Upper lobe of left lung (tissue), 6 donors: ENCODE data around the gene PRR33. TPM values are rescaled to one million over a fixed set of nuclear protein-coding genes. Genes with fewer than 3 reads are reported as not detected.
"Not testable (repeated sequence)": the region's sequence is repeated elsewhere in the genome, so short reads cannot be mapped to it uniquely, and the experiment has no call there.

Experiments
- ATAC-seq, 2 donors: fragments of 200-7000 bp; cut with Tn5 transposase; one replicate each; pipeline ENCODE4 v1.9.1; 2022; ENCODE audit warnings: mild to moderate bottlenecking in 2 of 2, moderate library complexity in 2 of 2; ENCODE audit not compliant: low FRiP score in 2 of 2
- DNase-seq, 2 donors: peaks; one replicate each; pipeline ENCODE4 v3.0.0-alpha.2; 2019 to 2020
- H3K27ac ChIP-seq, 4 donors: fragments of 200-600 bp; sonication (generic); one replicate each; pipeline ENCODE4 v1.5.1; 2016 to 2019
- H3K27me3 ChIP-seq, 4 donors: fragments of 200-600 bp; sonication (generic); one replicate each; pipeline ENCODE4 v1.5.1; 2017 to 2019
- H3K36me3 ChIP-seq, 4 donors: fragments of 200-600 bp; sonication (generic); one replicate each; pipeline ENCODE4 v1.5.1; 2016 to 2019
- H3K4me1 ChIP-seq, 4 donors: fragments of 200-600 bp; sonication (generic); one replicate each; pipeline ENCODE4 v1.5.1; 2018 to 2019
- H3K4me3 ChIP-seq, 4 donors: fragments of 200-600 bp; sonication (generic); one replicate each; pipeline ENCODE4 v1.5.1; 2017 to 2019; ENCODE audit warnings: mild to moderate bottlenecking in 2 of 4, moderate library complexity in 1 of 4
- H3K9me3 ChIP-seq, 4 donors: fragments of 200-600 bp; sonication (generic); one replicate each; pipeline ENCODE4 v1.5.1; 2018 to 2019
- EP300 ChIP-seq, 4 donors: sonication (generic); formaldehyde crosslinking; IDR thresholded peaks; one replicate each; pipeline ENCODE4 v1.5.1; 2017; ENCODE audit warnings: antibody characterized with exemption in 4 of 4, control low read depth in 2 of 4
- POLR2A ChIP-seq, 4 donors: fragments of 450-650 bp; IDR thresholded peaks; one replicate each; pipeline ENCODE4 v1.5.1; 2016 to 2017; ENCODE audit warnings: antibody characterized with exemption in 4 of 4, mild to moderate bottlenecking in 2 of 4
- POLR2AphosphoS5 ChIP-seq, 2 donors: sonication (generic); formaldehyde crosslinking; IDR thresholded peaks; one replicate each; pipeline ENCODE4 v1.5.1; 2017; ENCODE audit warnings: antibody characterized with exemption in 2 of 2
- WGBS, 2 donors: methylation state at CpG; one replicate each; pipeline ENCODE4 v1.1.5; 2017 to 2018; 5-methylcytosine and 5-hydroxymethylcytosine counted together
- total RNA-seq, 6 donors: library from RNA; depleted of rRNA in 4 of 6; stranded (reverse); fragments of >200 nt in 4 of 6; gene quantifications; one replicate each; pipeline versions ENCODE4 v1.1.0 to v1.2.1, GENCODE V29; 2016 to 2021
- TF ChIP-seq, protein P1 (sequence below), 6 experiments: fragments of 450-650 bp in 4 of 6; fragments of 200-600 bp in 2 of 6; sonication (generic) in 2 of 6; IDR thresholded peaks; one replicate each; pipeline ENCODE4 v1.5.1; 2016 to 2019; ENCODE audit warnings: antibody characterized with exemption in 6 of 6
- donor health status: DM: no; HTN: no; CAD: no; lungs with moderate emphysema.
- donor health status: DM: no; HTN: yes; CAD: no; lungs with severe emphysema.

The PRR33 gene
- total RNA-seq, 6 donors from 2014 or later, result not detected

DNA sequence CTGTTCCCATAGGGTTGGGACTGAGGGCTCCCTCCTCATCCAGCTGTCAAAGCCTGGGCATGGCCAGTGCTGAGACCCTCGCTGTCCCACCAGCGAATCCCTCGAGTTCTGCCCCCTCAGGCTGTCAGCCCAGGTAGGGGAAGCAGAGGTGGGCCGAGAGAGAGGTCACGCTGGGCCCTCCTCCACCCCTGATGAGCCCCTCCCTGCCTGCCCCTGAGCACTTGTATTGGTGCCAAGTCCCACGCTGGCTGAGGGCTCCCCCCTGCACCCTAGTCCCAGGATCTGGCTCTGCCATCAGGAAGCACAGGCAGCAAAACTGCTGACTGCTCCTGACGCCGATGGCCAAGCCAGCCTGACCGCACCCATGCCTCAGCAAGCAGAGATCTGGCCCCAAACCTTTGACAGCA lies 3.3 kb downstream of the PRR33 start:
- no peak overlapping the region for H3K4me3 ChIP-seq
- no peak for DNase-seq
- H3K27ac ChIP-seq, result no peak overlapping the region
- no peak for ATAC-seq
- TF ChIP-seq POLR2A (IDR thresholded peaks at IDR 0.05) (no peak), EP300 (IDR thresholded peaks at IDR 0.05) (no peak), POLR2AphosphoS5 (IDR thresholded peaks at IDR 0.05) (no peak)
- TF ChIP-seq, protein P1, sequence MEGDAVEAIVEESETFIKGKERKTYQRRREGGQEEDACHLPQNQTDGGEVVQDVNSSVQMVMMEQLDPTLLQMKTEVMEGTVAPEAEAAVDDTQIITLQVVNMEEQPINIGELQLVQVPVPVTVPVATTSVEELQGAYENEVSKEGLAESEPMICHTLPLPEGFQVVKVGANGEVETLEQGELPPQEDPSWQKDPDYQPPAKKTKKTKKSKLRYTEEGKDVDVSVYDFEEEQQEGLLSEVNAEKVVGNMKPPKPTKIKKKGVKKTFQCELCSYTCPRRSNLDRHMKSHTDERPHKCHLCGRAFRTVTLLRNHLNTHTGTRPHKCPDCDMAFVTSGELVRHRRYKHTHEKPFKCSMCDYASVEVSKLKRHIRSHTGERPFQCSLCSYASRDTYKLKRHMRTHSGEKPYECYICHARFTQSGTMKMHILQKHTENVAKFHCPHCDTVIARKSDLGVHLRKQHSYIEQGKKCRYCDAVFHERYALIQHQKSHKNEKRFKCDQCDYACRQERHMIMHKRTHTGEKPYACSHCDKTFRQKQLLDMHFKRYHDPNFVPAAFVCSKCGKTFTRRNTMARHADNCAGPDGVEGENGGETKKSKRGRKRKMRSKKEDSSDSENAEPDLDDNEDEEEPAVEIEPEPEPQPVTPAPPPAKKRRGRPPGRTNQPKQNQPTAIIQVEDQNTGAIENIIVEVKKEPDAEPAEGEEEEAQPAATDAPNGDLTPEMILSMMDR (IDR thresholded peaks at IDR 0.05), result no peak
- no peaks in the 10 kb centered on the region for H3K27me3 ChIP-seq
- H3K36me3 ChIP-seq, result no peaks in the 10 kb centered on the region
- WGBS, 2 donors, result 58 to 73% methylated on average over 5 to 6 of the region's 9 CpGs
- no peaks in the 10 kb centered on the region for H3K9me3 ChIP-seq
- peaks cover 0 to 4% (median 0%) of the 10 kb centered on the region in 4 donors for H3K4me1 ChIP-seq

DNA sequence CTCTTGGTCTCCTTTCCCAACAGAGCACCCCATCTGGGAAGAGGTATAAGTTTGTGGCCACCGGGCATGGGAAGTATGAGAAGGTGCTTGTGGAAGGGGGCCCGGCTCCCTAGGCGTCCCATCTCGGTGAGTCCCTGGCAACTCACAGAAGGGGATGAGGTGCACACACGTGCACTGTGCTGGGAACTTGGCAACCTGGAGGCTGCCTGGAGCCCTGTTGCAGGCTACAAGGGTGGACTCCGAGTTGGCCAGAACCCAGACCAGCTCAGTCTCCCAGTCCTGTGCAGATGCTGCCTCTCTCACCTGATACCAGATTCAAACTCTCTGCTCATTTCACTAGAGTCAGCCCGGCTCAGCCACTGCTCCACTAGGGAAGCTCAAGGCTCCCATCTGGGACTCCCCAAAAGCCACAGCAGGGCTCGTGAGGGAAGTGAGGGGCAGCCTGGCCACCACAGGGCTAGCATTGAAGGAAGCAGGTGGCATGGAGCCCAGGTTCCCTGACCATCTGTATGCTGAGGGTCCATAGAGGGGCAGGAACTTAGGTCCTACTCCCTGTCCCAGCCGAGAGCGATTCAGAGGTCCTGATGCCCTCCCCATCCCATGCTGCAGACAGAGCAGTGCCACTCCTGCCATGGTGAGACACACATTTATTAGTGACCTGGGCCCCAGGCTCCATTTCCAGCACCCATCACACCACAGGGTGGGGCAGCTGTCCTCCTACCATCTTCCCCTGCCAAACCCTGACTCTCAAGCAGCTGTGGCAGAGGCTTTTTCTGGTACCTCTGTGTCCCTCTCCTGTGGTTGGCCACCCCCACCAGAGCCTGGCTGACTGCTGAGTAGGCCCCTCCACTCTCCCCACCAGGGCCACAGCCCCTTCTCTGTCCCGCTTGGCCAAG lies 4.0 kb downstream of the PRR33 start:
- no peak for TF ChIP-seq EP300 (IDR thresholded peaks at IDR 0.05)
- no peak for TF ChIP-seq POLR2A (IDR thresholded peaks at IDR 0.05)
- TF ChIP-seq POLR2AphosphoS5 (IDR thresholded peaks at IDR 0.05), result no peak
- TF ChIP-seq, protein P1 (IDR thresholded peaks at IDR 0.05), result no peak
- H3K27ac ChIP-seq, result no peak overlapping the region

DNA sequence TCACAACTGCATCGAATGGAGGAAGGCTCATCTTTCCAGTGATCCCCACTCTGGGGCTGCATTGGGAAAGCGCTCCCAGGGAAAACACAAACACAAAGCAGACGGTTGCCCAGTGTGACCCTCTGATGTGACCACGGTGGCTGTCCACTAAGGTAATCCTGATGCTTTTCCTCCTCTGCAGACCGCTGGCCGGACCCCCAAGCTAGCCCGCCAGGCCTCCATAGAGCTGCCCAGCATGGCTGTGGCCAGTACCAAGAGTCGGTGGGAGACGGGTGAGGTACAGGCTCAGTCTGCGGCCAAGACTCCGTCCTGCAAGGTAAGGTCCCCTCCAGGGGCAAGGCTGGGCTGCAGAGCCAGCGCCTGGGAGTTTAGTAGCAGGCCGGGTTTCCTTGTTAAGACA lies 5.1 kb downstream of the PRR33 start:
- peaks cover 0 to 11% (median 4%) of the 10 kb centered on the region in 4 donors for H3K4me1 ChIP-seq
- not testable (repeated sequence) for H3K27me3 ChIP-seq, H3K9me3 ChIP-seq, H3K36me3 ChIP-seq, ATAC-seq, DNase-seq, H3K4me3 ChIP-seq, H3K27ac ChIP-seq
- WGBS, 2 donors, result 77 to 89% methylated on average over 4 to 13 of the region's 13 CpGs

More for the DNA sequence above, 4.0 kb downstream of the PRR33 start:
- Histone ChIP-seq H3K36me3 (no peaks in the 10 kb centered on the region), H3K9me3 (no peaks in the 10 kb centered on the region), H3K27me3 (no peaks in the 10 kb centered on the region), H3K4me1 (peaks cover 0 to 4% (median under 1%) of the 10 kb centered on the region in 4 donors), H3K4me3 (no peak overlapping the region)
- WGBS, 2 donors, result 80 to 91% methylated on average over 10 to 11 of the region's 11 CpGs
- ATAC-seq (no peak), DNase-seq (no peak)

DNA sequence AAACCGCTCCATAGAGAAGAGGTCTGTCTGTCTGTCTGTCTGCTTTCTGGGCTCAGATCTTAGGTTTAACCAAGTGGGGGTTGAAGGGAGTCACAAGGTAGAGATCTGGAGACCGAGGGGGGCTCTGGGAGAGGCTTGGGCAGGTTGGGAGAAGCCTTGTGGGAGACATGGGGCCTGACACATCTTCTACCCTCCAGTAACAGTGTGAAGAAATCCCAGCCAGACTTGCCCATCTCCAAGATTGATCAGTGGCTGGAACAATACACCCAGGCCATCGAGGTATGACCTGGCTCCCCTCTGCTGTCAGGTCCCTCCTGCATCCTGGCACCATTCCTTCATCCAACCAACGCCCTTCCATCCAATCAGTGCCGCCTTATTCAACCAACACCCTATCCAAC lies 7.4 kb downstream of the PRR33 start:
- DNase-seq, result no peak
- no peak for TF ChIP-seq POLR2AphosphoS5 (IDR thresholded peaks at IDR 0.05)
- no peak for TF ChIP-seq EP300 (IDR thresholded peaks at IDR 0.05)
- TF ChIP-seq, protein P1 (IDR thresholded peaks at IDR 0.05), result no peak
- no peak for TF ChIP-seq POLR2A (IDR thresholded peaks at IDR 0.05)
- WGBS, 2 donors, result 90 to 93% methylated on average over 5 of the region's 5 CpGs
- Histone ChIP-seq H3K4me1 (peaks cover 0 to 15% (median 4%) of the 10 kb centered on the region in 4 donors), H3K36me3 (no peaks in the 10 kb centered on the region), H3K27me3 (no peaks in the 10 kb centered on the region), H3K9me3 (no peaks in the 10 kb centered on the region), H3K27ac (no peak overlapping the region), H3K4me3 (no peak overlapping the region)
- ATAC-seq, result no peak

DNA sequence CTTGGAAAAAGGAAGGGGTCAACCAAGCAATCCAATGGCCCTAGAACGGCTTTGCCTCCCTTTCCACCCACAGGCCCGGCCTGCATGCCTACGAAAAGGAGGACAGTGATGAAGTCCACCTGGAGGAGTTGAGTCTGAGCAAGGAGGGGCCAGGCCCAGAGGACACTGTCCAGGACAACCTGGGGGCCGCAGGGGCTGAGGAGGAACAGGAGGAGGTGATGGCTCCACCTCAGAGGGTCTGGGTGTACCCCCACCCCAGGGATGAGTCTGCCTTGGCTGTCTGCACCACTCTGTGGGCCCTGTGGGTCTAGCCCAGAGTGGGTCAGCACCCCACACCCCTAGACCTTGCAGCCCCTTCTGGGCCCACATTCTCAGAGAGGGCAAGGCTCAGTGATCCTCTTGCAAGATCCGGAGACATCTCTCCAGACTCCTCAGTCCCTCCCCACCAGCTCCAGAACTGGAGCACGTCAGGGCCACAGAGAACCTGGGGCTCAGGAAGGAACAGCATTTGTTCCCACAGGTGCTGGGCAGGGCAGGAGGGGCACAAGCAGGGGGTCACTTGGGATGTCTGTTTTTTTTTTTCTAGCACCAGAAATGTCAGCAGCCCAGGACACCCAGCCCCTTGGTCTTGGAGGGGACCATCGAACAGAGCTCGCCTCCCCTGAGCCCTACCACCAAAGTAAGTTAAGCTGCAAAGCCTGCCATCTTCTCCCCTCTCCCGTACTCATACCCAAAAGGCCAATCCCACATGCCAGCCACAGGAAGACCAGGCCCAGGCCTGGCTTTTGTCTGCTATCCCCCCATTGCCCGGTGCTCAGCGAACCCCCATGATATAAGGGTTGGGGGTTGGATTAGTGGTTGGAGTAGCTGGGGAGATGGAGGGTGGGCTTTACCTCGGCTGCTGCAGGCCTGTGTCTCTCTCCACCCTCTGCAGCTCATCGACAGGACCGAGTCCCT lies 8.1 kb downstream of the PRR33 start:
- ATAC-seq (no peak), DNase-seq (no peak)
- Histone ChIP-seq H3K4me3 (no peak overlapping the region), H3K4me1 (peaks cover 0 to 15% (median 2%) of the 10 kb centered on the region in 4 donors), H3K27me3 (no peaks in the 10 kb centered on the region), H3K9me3 (no peaks in the 10 kb centered on the region), H3K36me3 (no peaks in the 10 kb centered on the region), H3K27ac (no peak overlapping the region)
- TF ChIP-seq EP300 (IDR thresholded peaks at IDR 0.05) (no peak), POLR2A (IDR thresholded peaks at IDR 0.05) (no peak), POLR2AphosphoS5 (IDR thresholded peaks at IDR 0.05) (no peak)
- TF ChIP-seq, protein P1 (IDR thresholded peaks at IDR 0.05), result no peak
- WGBS, 2 donors, result 85 to 93% methylated on average over 14 of the region's 14 CpGs
